Measurements from ENCODE around the gene ELAVL1.

DNA sequence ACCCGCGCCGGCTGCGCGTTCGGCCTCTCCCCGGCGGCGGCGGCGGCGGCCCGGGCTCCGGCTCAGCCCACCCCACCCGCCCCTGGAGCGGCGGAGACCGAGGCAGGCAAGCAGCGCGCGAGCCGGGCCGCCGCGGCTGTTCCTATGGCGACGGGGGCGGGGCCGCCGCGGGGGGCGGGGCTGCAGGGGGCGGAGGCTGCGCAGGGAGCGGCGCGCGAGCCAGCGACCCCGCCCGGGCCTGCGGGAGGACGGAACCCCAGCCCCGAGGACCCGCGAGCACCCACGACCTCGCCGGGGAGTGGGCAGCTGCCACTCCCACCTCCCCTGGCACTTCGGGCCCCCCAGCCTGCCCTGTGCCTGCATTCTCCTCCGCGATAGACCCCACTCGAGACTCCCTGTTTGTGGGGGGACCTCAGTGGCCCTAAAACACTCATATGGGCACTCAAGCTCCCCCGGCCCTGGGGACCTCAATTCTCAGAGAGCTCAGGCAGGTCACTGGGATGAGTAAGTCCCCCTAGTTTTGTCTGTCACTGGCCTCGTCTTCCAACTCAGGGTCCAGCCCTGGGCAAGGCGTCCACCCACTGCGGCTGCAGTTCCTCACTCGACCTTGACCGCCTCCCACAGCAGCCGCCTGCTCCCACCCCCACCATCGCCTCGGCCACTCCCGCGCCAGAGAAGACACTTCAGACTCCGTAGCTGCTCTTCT, 79.3 kb downstream of the ELAVL1 start, which contains the start of gene CTXN1:
- TF ChIP-seq CREB1 (CRISPR knock-in tag; IDR thresholded peaks at IDR 0.05; ENCODE audit: low read depth), result no peak
- TF ChIP-seq, protein P1, sequence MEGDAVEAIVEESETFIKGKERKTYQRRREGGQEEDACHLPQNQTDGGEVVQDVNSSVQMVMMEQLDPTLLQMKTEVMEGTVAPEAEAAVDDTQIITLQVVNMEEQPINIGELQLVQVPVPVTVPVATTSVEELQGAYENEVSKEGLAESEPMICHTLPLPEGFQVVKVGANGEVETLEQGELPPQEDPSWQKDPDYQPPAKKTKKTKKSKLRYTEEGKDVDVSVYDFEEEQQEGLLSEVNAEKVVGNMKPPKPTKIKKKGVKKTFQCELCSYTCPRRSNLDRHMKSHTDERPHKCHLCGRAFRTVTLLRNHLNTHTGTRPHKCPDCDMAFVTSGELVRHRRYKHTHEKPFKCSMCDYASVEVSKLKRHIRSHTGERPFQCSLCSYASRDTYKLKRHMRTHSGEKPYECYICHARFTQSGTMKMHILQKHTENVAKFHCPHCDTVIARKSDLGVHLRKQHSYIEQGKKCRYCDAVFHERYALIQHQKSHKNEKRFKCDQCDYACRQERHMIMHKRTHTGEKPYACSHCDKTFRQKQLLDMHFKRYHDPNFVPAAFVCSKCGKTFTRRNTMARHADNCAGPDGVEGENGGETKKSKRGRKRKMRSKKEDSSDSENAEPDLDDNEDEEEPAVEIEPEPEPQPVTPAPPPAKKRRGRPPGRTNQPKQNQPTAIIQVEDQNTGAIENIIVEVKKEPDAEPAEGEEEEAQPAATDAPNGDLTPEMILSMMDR (conservative IDR thresholded peaks at IDR 0.05; ENCODE audit: low read depth in 2 of 2), result no peak
- no peak for TF ChIP-seq EZH2 (IDR thresholded peaks at IDR 0.05; ENCODE audit: low read depth, unreplicated experiment)
- peak; percentile 35; the same call in 1 of the 2 replicates for TF ChIP-seq POLR2AphosphoS5 (IDR thresholded peaks at IDR 0.05; ENCODE audit: low read depth)
- no peak for TF ChIP-seq JUNB (IDR thresholded peaks at IDR 0.05; ENCODE audit: unreplicated experiment)
- no peak for TF ChIP-seq EZH2phosphoT487 (IDR thresholded peaks at IDR 0.05; ENCODE audit: unreplicated experiment)
- TF ChIP-seq, protein P2, sequence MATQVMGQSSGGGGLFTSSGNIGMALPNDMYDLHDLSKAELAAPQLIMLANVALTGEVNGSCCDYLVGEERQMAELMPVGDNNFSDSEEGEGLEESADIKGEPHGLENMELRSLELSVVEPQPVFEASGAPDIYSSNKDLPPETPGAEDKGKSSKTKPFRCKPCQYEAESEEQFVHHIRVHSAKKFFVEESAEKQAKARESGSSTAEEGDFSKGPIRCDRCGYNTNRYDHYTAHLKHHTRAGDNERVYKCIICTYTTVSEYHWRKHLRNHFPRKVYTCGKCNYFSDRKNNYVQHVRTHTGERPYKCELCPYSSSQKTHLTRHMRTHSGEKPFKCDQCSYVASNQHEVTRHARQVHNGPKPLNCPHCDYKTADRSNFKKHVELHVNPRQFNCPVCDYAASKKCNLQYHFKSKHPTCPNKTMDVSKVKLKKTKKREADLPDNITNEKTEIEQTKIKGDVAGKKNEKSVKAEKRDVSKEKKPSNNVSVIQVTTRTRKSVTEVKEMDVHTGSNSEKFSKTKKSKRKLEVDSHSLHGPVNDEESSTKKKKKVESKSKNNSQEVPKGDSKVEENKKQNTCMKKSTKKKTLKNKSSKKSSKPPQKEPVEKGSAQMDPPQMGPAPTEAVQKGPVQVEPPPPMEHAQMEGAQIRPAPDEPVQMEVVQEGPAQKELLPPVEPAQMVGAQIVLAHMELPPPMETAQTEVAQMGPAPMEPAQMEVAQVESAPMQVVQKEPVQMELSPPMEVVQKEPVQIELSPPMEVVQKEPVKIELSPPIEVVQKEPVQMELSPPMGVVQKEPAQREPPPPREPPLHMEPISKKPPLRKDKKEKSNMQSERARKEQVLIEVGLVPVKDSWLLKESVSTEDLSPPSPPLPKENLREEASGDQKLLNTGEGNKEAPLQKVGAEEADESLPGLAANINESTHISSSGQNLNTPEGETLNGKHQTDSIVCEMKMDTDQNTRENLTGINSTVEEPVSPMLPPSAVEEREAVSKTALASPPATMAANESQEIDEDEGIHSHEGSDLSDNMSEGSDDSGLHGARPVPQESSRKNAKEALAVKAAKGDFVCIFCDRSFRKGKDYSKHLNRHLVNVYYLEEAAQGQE (IDR thresholded peaks at IDR 0.05; ENCODE audit: unreplicated experiment), result no peak
- TF ChIP-seq STAT1 (IDR thresholded peaks at IDR 0.05; ENCODE audit: unreplicated experiment), result no peak
- TF ChIP-seq ZNF114 (CRISPR knock-in tag; IDR thresholded peaks at IDR 0.05), result no peak
- TF ChIP-seq ZNF462 (CRISPR knock-in tag; IDR thresholded peaks at IDR 0.05), result no peak
